Spleen (tissue), 7 donors: Measurements from ENCODE around the gene CHST12.

Experiments
- POLR2A ChIP-seq, 3 donors: fragments of 450-650 bp; IDR thresholded peaks; one replicate each; pipeline ENCODE4 v1.5.1; 2017; ENCODE audit warnings: antibody characterized with exemption in 3 of 3, mild to moderate bottlenecking in 1 of 3
- POLR2AphosphoS5 ChIP-seq, 3 donors: sonication (generic); formaldehyde crosslinking; IDR thresholded peaks; one replicate each; pipeline ENCODE4 v1.5.1; 2017; ENCODE audit warnings: antibody characterized with exemption in 3 of 3
- TF ChIP-seq, protein P1 (sequence below), 11 experiments: fragments of 200-600 bp in 7 of 11; fragments of 450-650 bp in 4 of 11; sonication (generic) in 4 of 11; IDR thresholded peaks in 8 of 11; conservative IDR thresholded peaks in 3 of 11; 1 replicate in 7 of 11; 2 replicates in 4 of 11; pipeline versions ENCODE4 v1.4.0 to v1.8.0; 2016 to 2021; ENCODE audit warnings: antibody characterized with exemption in 11 of 11, inconsistent platforms in 4 of 11, mild to moderate bottlenecking in 1 of 11
- donor health status: DM: no; HTN: no; CAD: no; lungs with moderate emphysema.
- donor health status: DM: no; HTN: no; CAD: no.
- donor health status: DM: no; HTN: no; CAD: no.

DNA sequence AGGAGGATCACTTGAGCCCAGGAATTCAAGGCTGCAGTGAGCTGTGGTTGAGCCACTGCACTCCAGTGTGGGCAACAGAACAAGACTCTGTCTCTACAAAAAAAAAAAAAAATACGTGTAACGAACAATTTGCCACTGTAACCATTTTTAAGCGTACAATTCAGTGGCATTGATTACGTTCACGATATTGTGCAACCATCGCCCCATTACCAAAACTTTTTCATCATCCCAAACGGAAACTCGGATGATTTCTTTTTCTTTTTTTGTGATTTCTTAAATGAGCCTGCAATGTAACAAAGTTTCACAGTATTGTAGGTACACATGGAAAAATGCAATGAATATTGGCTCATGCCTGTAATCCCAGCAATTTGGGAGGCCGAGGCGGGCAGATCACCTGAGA is 63.3 kb downstream of the CHST12 start:
- TF ChIP-seq, protein P1, sequence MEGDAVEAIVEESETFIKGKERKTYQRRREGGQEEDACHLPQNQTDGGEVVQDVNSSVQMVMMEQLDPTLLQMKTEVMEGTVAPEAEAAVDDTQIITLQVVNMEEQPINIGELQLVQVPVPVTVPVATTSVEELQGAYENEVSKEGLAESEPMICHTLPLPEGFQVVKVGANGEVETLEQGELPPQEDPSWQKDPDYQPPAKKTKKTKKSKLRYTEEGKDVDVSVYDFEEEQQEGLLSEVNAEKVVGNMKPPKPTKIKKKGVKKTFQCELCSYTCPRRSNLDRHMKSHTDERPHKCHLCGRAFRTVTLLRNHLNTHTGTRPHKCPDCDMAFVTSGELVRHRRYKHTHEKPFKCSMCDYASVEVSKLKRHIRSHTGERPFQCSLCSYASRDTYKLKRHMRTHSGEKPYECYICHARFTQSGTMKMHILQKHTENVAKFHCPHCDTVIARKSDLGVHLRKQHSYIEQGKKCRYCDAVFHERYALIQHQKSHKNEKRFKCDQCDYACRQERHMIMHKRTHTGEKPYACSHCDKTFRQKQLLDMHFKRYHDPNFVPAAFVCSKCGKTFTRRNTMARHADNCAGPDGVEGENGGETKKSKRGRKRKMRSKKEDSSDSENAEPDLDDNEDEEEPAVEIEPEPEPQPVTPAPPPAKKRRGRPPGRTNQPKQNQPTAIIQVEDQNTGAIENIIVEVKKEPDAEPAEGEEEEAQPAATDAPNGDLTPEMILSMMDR (IDR thresholded peaks at IDR 0.05 in 8 of 11, conservative IDR thresholded peaks at IDR 0.05 in 3 of 11), result no peak
- TF ChIP-seq POLR2A (IDR thresholded peaks at IDR 0.05), result no peak
- TF ChIP-seq POLR2AphosphoS5 (IDR thresholded peaks at IDR 0.05), result no peak
